ENCODE data around the gene PPFIA1.

The PPFIA1 gene

GRCh38 chr11:70311616-70312015 lies 41.1 kb downstream of the PPFIA1 start:
- Histone ChIP-seq H2AFZ (ENCODE audit: low read depth, low read length) (no peak overlapping the region), H3K4me1 (ENCODE audit: insufficient read depth, low read length) (no peaks in the 10 kb centered on the region), H3K4me3 (ENCODE audit: low read length) (no peak overlapping the region), H3K9me3 (ENCODE audit: low read length) (peaks cover 1% of the 10 kb centered on the region), H3K27me3 (ENCODE audit: insufficient read depth, low read length) (no peaks in the 10 kb centered on the region), H3K36me3 (ENCODE audit: insufficient read depth, low read length) (peaks cover 8% of the 10 kb centered on the region)

- H3K36me3 ChIP-seq (ENCODE audit: insufficient read depth, low read length): peaks cover 3% of the 10 kb centered on the region
These were observed 42.2 kb downstream of the PPFIA1 start for GRCh38 chr11:70312401-70313357.

GRCh38 chr11:70313945-70314344 lies 43.5 kb downstream of the PPFIA1 start:
- Histone ChIP-seq H2AFZ (ENCODE audit: low read depth, low read length) (no peak overlapping the region), H3K36me3 (ENCODE audit: insufficient read depth, low read length) (peaks cover 4% of the 10 kb centered on the region)

More at GRCh38 chr11:70312401-70313357, 42.2 kb downstream of the PPFIA1 start:
- Histone ChIP-seq H2AFZ (ENCODE audit: low read depth, low read length) (no peak overlapping the region), H3K4me3 (ENCODE audit: low read length) (no peak overlapping the region), H3K4me1 (ENCODE audit: insufficient read depth, low read length) (no peaks in the 10 kb centered on the region), H3K9me3 (ENCODE audit: low read length) (peaks cover 1% of the 10 kb centered on the region), H3K27me3 (ENCODE audit: insufficient read depth, low read length) (no peaks in the 10 kb centered on the region)

GRCh38 chr11:70314730-70315129 lies 44.2 kb downstream of the PPFIA1 start:
- Histone ChIP-seq H2AFZ (ENCODE audit: low read depth, low read length) (no peak overlapping the region), H3K4me3 (ENCODE audit: low read length) (no peak overlapping the region), H3K9me3 (ENCODE audit: low read length) (peaks cover 1% of the 10 kb centered on the region), H3K27me3 (ENCODE audit: insufficient read depth, low read length) (no peaks in the 10 kb centered on the region), H3K36me3 (ENCODE audit: insufficient read depth, low read length) (peaks cover 6% of the 10 kb centered on the region), H3K4me1 (ENCODE audit: insufficient read depth, low read length) (peaks cover 9% of the 10 kb centered on the region)

More at GRCh38 chr11:70313945-70314344, 43.5 kb downstream of the PPFIA1 start:
- Histone ChIP-seq H3K9me3 (ENCODE audit: low read length) (peaks cover 1% of the 10 kb centered on the region), H3K4me3 (ENCODE audit: low read length) (no peak overlapping the region), H3K27me3 (ENCODE audit: insufficient read depth, low read length) (no peaks in the 10 kb centered on the region), H3K4me1 (ENCODE audit: insufficient read depth, low read length) (peaks cover under 1% of the 10 kb centered on the region)

- no peak overlapping the region for H2AFZ ChIP-seq (ENCODE audit: low read depth, low read length)
- no peak overlapping the region for H3K4me3 ChIP-seq (ENCODE audit: low read length)
- H3K4me1 ChIP-seq (ENCODE audit: insufficient read depth, low read length): peaks cover 10% of the 10 kb centered on the region
- H3K36me3 ChIP-seq (ENCODE audit: insufficient read depth, low read length): peaks cover 7% of the 10 kb centered on the region
- H3K9me3 ChIP-seq (ENCODE audit: low read length): no peaks in the 10 kb centered on the region
- H3K27me3 ChIP-seq (ENCODE audit: insufficient read depth, low read length): no peaks in the 10 kb centered on the region
These were observed 45.2 kb downstream of the PPFIA1 start for GRCh38 chr11:70315716-70316115.

- H3K9me3 ChIP-seq (ENCODE audit: low read length): no peaks in the 10 kb centered on the region
- H3K4me3 ChIP-seq (ENCODE audit: low read length): no peak overlapping the region
- H2AFZ ChIP-seq (ENCODE audit: low read depth, low read length): no peak overlapping the region
- peaks cover 7% of the 10 kb centered on the region for H3K36me3 ChIP-seq (ENCODE audit: insufficient read depth, low read length)
- no peaks in the 10 kb centered on the region for H3K27me3 ChIP-seq (ENCODE audit: insufficient read depth, low read length)
- peaks cover 18% of the 10 kb centered on the region for H3K4me1 ChIP-seq (ENCODE audit: insufficient read depth, low read length)
These were observed 47.3 kb downstream of the PPFIA1 start for GRCh38 chr11:70317581-70318305.

GRCh38 chr11:70319396-70320076 lies 49.0 kb downstream of the PPFIA1 start:
- Histone ChIP-seq H3K36me3 (ENCODE audit: insufficient read depth, low read length) (peaks cover 7% of the 10 kb centered on the region), H3K4me3 (ENCODE audit: low read length) (no peak overlapping the region), H3K4me1 (ENCODE audit: insufficient read depth, low read length) (peaks cover 36% of the 10 kb centered on the region), H3K9me3 (ENCODE audit: low read length) (no peaks in the 10 kb centered on the region), H3K27me3 (ENCODE audit: insufficient read depth, low read length) (no peaks in the 10 kb centered on the region), H2AFZ (ENCODE audit: low read depth, low read length) (no peak overlapping the region)

- peaks cover 46% of the 10 kb centered on the region for H3K4me1 ChIP-seq (ENCODE audit: insufficient read depth, low read length)
- peaks cover 21% of the 10 kb centered on the region for H3K36me3 ChIP-seq (ENCODE audit: insufficient read depth, low read length)
- no peaks in the 10 kb centered on the region for H3K9me3 ChIP-seq (ENCODE audit: low read length)
- no peaks in the 10 kb centered on the region for H3K27me3 ChIP-seq (ENCODE audit: insufficient read depth, low read length)
- H2AFZ ChIP-seq (ENCODE audit: low read depth, low read length): no peak overlapping the region
- H3K4me3 ChIP-seq (ENCODE audit: low read length): no peak overlapping the region
These were observed 52.2 kb downstream of the PPFIA1 start for GRCh38 chr11:70322666-70323065.

- H3K36me3 ChIP-seq (ENCODE audit: insufficient read depth, low read length): peaks cover 27% of the 10 kb centered on the region
These were observed 53.3 kb downstream of the PPFIA1 start for GRCh38 chr11:70323806-70324205.

GRCh38 chr11:70324376-70325115 lies 54.1 kb downstream of the PPFIA1 start:
- H3K4me3 ChIP-seq (ENCODE audit: low read length): no peak overlapping the region
- no peaks in the 10 kb centered on the region for H3K9me3 ChIP-seq (ENCODE audit: low read length)
- H3K36me3 ChIP-seq (ENCODE audit: insufficient read depth, low read length): peaks cover 29% of the 10 kb centered on the region
- no peaks in the 10 kb centered on the region for H3K27me3 ChIP-seq (ENCODE audit: insufficient read depth, low read length)
- peaks cover 39% of the 10 kb centered on the region for H3K4me1 ChIP-seq (ENCODE audit: insufficient read depth, low read length)
- no peak overlapping the region for H2AFZ ChIP-seq (ENCODE audit: low read depth, low read length)

More at GRCh38 chr11:70323806-70324205, 53.3 kb downstream of the PPFIA1 start:
- Histone ChIP-seq H3K4me3 (ENCODE audit: low read length) (no peak overlapping the region), H2AFZ (ENCODE audit: low read depth, low read length) (no peak overlapping the region), H3K27me3 (ENCODE audit: insufficient read depth, low read length) (no peaks in the 10 kb centered on the region), H3K9me3 (ENCODE audit: low read length) (no peaks in the 10 kb centered on the region), H3K4me1 (ENCODE audit: insufficient read depth, low read length) (peaks cover 46% of the 10 kb centered on the region)

GRCh38 chr11:70325824-70326223 lies 55.3 kb downstream of the PPFIA1 start:
- H3K36me3 ChIP-seq (ENCODE audit: insufficient read depth, low read length): peaks cover 38% of the 10 kb centered on the region
- peaks cover 35% of the 10 kb centered on the region for H3K4me1 ChIP-seq (ENCODE audit: insufficient read depth, low read length)
- H3K9me3 ChIP-seq (ENCODE audit: low read length): no peaks in the 10 kb centered on the region
- H3K4me3 ChIP-seq (ENCODE audit: low read length): no peak overlapping the region
- no peak overlapping the region for H2AFZ ChIP-seq (ENCODE audit: low read depth, low read length)
- no peaks in the 10 kb centered on the region for H3K27me3 ChIP-seq (ENCODE audit: insufficient read depth, low read length)

GRCh38 chr11:70326365-70326811 lies 55.9 kb downstream of the PPFIA1 start:
- H3K4me3 ChIP-seq (ENCODE audit: low read length): no peak overlapping the region
- H3K4me1 ChIP-seq (ENCODE audit: insufficient read depth, low read length): peaks cover 35% of the 10 kb centered on the region

More at GRCh38 chr11:70326365-70326811, 55.9 kb downstream of the PPFIA1 start:
- no peaks in the 10 kb centered on the region for H3K27me3 ChIP-seq (ENCODE audit: insufficient read depth, low read length)
- peaks cover 38% of the 10 kb centered on the region for H3K36me3 ChIP-seq (ENCODE audit: insufficient read depth, low read length)
- H2AFZ ChIP-seq (ENCODE audit: low read depth, low read length): no peak overlapping the region
- no peaks in the 10 kb centered on the region for H3K9me3 ChIP-seq (ENCODE audit: low read length)

Measured in neuron (in vitro differentiated cells).